CD4-positive, alpha-beta T cell (primary cell): ENCODE measurements around the gene SEC24D. TPM values are rescaled to one million over a fixed set of nuclear protein-coding genes. Genes with fewer than 3 reads are reported as not detected.

Source experiments
- ATAC-seq: fragments of 200-7000 bp; cut with Tn5 transposase; one replicate; pipeline ENCODE4 v1.10.0; 2022; ENCODE audit warnings: mild to moderate bottlenecking; ENCODE audit not compliant: poor library complexity
- CTCF ChIA-PET: fragments of 350-600 bp; sonication (Branson Sonifier 250); formaldehyde crosslinking; loops from one replicate; lab custom pipeline; 2021; ENCODE audit warnings: antibody characterized with exemption, inconsistent platforms; lab: Charles Lee
- POLR2A ChIA-PET: fragments of 350-600 bp; sonication (Branson Sonifier 250); formaldehyde crosslinking; loops from one replicate; lab custom pipeline; 2021; ENCODE audit warnings: antibody characterized with exemption, inconsistent platforms; lab: Charles Lee
- DNase-seq, 14 experiments: peaks; one replicate each; pipeline ENCODE4 v3.0.0-alpha.2; 2013 to 2020; ENCODE audit warnings: mixed read lengths in 2 of 14
- H3K27ac ChIP-seq, 2 donors: one replicate each; pipeline versions ENCODE4 v1.5.1 to v1.7.0; 2013; ENCODE audit warnings: low read length in 2 of 2, low read depth in 1 of 2, mild to moderate bottlenecking in 1 of 2
- H3K27me3 ChIP-seq, 2 experiments: 1 replicate in 1 of 2; 2 replicates in 1 of 2; pipeline versions ENCODE4 v1.6.1 to v1.7.0; 2013; ENCODE audit warnings: low read length in 2 of 2, control low read depth in 1 of 2, mild to moderate bottlenecking in 1 of 2, moderate library complexity in 1 of 2; ENCODE audit not compliant: insufficient read depth in 2 of 2, control insufficient read depth in 1 of 2
- H3K36me3 ChIP-seq: one replicate; pipeline ENCODE4 v1.6.1; 2013; ENCODE audit warnings: low read length, control low read depth; ENCODE audit not compliant: insufficient read depth
- H3K4me1 ChIP-seq: one replicate; pipeline ENCODE4 v1.6.1; 2013; ENCODE audit warnings: low read length, control low read depth; ENCODE audit not compliant: insufficient read depth
- H3K4me3 ChIP-seq: one replicate; pipeline ENCODE4 v1.5.1; 2013; ENCODE audit warnings: mild to moderate bottlenecking, low read length, moderate library complexity
- H3K9me3 ChIP-seq, 2 experiments: 1 replicate in 1 of 2; 2 replicates in 1 of 2; pipeline versions ENCODE4 v1.6.1 to v1.7.0; 2013; ENCODE audit warnings: low read length in 2 of 2, mild to moderate bottlenecking in 2 of 2, control low read depth in 1 of 2, moderate library complexity in 1 of 2; ENCODE audit not compliant: control insufficient read depth in 1 of 2, insufficient read depth in 1 of 2
- H3K27ac Mint-ChIP-seq: one replicate; pipeline ENCODE4 v1.8.0; 2020; ENCODE audit warnings: mixed read lengths
- H3K27me3 Mint-ChIP-seq: one replicate; pipeline ENCODE4 v1.8.0; 2021; ENCODE audit warnings: mixed read lengths
- H3K36me3 Mint-ChIP-seq: one replicate; pipeline ENCODE4 v1.8.0; 2021; ENCODE audit warnings: low read depth, mixed read lengths
- H3K4me1 Mint-ChIP-seq: one replicate; pipeline ENCODE4 v1.8.0; 2021; ENCODE audit warnings: low read depth, mixed read lengths
- H3K4me3 Mint-ChIP-seq: one replicate; pipeline ENCODE4 v1.8.0; 2020; ENCODE audit warnings: mild to moderate bottlenecking, mixed read lengths
- H3K9me3 Mint-ChIP-seq: one replicate; pipeline ENCODE4 v1.8.0; 2020; ENCODE audit warnings: mixed read lengths
- intact Hi-C, 2 experiments: fragments of 100-400 bp; cut with DNase I in 1 of 2; cut with micrococcal nuclease in 1 of 2; formaldehyde crosslinking; loops; one replicate each; pipeline versions ENCODE4 v1.15.1 to v1.9.0; 2023 to 2025; cut with DNase I, micrococcal nuclease
- total RNA-seq, 174 experiments: library from RNA in 2 of 174; stranded (reverse) in 2 of 174; gene quantifications; one replicate each; pipeline ENCODE4 v1.2.3 and lab custom pipeline; 2021 to 2026
- TF ChIP-seq, protein P1 (sequence below): fragments of 200-600 bp; IDR thresholded peaks from one replicate; pipeline ENCODE4 v1.8.0; 2022; ENCODE audit warnings: antibody characterized with exemption, mild to moderate bottlenecking

SEC24D gene
- total RNA-seq, 2 experiments from 2014 or later = 13.9 to 14.8 TPM

DNA sequence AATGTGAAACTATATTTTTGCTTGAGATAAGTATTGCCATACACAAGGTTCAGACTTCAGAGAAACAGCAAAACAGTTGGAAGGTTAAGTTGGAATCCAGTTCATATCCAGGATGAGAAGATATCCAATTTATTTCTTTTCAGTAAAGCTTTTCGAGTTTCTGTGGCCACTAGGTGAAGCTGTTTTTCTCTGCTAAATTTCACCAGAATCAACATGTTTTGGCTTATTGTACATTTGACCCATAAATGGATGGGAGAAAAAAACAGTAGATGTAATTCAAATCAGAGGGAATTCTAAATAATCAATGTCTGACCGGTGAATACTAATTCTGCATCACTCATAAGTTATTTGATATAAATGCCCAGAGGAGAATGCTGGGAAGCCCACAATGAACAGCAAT, 159.8 kb downstream of the SEC24D start:
- H3K4me1 ChIP-seq = no peaks in the 10 kb centered on the region
- ATAC-seq = no peak
- no peaks in the 10 kb centered on the region for H3K9me3 Mint-ChIP-seq
- H3K27me3 ChIP-seq = no peaks in the 10 kb centered on the region
- intact Hi-C loops = no loop called here
- no peaks in the 10 kb centered on the region for H3K4me1 Mint-ChIP-seq
- POLR2A ChIA-PET = no interaction called here
- DNase-seq = no peak
- H3K4me3 ChIP-seq = no peak overlapping the region
- H3K4me3 Mint-ChIP-seq = no peak overlapping the region
- no peak overlapping the region for H3K27ac Mint-ChIP-seq
- no peaks in the 10 kb centered on the region for H3K9me3 ChIP-seq
- H3K27ac ChIP-seq = no peak overlapping the region
- TF ChIP-seq, protein P1, sequence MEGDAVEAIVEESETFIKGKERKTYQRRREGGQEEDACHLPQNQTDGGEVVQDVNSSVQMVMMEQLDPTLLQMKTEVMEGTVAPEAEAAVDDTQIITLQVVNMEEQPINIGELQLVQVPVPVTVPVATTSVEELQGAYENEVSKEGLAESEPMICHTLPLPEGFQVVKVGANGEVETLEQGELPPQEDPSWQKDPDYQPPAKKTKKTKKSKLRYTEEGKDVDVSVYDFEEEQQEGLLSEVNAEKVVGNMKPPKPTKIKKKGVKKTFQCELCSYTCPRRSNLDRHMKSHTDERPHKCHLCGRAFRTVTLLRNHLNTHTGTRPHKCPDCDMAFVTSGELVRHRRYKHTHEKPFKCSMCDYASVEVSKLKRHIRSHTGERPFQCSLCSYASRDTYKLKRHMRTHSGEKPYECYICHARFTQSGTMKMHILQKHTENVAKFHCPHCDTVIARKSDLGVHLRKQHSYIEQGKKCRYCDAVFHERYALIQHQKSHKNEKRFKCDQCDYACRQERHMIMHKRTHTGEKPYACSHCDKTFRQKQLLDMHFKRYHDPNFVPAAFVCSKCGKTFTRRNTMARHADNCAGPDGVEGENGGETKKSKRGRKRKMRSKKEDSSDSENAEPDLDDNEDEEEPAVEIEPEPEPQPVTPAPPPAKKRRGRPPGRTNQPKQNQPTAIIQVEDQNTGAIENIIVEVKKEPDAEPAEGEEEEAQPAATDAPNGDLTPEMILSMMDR = no peak
- CTCF ChIA-PET = no interaction called here
- no peaks in the 10 kb centered on the region for H3K27me3 Mint-ChIP-seq
- H3K36me3 ChIP-seq = no peaks in the 10 kb centered on the region
- no peaks in the 10 kb centered on the region for H3K36me3 Mint-ChIP-seq

Other genes starting within 250 kb of the SEC24D start
- gene METTL14, start 150.7 kb downstream of the SEC24D start, total RNA-seq = 10 to 100 TPM; 45.1 to 46.5 TPM
- under 1 TPM; 0.22 to 0.41 TPM for gene SYNPO2, start 52.7 kb upstream of the SEC24D start, total RNA-seq